Measurements from ENCODE around the gene GPC6. TPM values are rescaled to one million over a fixed set of nuclear protein-coding genes. Genes with fewer than 3 reads are reported as not detected.
A peak's percentile ranks its signal among the peaks of the same experiment; 100 is the strongest.

The GPC6 gene
- polyA plus RNA-seq, 1 donor from 2014 or later: 9.0 TPM

DNA sequence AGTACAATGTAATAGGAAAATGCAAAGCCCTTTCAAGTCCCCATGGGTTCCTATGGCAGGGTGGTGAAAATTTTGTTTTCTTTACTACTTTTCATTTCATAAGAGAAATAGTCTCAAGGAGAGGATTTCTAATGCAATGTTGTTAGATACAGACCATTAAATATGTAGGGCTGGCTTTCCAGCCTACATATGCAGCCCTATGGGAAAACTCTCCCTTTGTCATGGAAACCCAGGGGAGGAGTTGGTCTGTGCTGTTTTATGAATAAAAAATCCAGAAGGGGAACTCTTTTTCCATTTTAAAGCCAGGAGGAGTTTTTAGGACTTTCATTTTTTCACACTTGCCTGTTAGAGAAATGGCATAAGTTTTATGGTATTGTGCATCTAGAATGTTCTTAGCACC, 1133.3 kb downstream of the GPC6 start:
- TF ChIP-seq SMC3 (conservative IDR thresholded peaks at IDR 0.05; ENCODE audit: poor library complexity) (no peak), MXI1 (conservative IDR thresholded peaks at IDR 0.05; ENCODE audit: poor library complexity, severe bottlenecking) (no peak), REST (IDR thresholded peaks at IDR 0.05; ENCODE audit: borderline replicate concordance) (no peak), EZH2 (IDR thresholded peaks at IDR 0.05; ENCODE audit: borderline replicate concordance, insufficient read depth, low read length, poor library complexity, severe bottlenecking) (no peak), TAF1 (IDR thresholded peaks at IDR 0.05; ENCODE audit: low read depth) (no peak), EP300 (conservative IDR thresholded peaks at IDR 0.05; ENCODE audit: poor library complexity, severe bottlenecking) (no peak), RAD21 (conservative IDR thresholded peaks at IDR 0.05) (no peak), POLR2AphosphoS5 (IDR thresholded peaks at IDR 0.05) (no peak)
- TF ChIP-seq, protein P1, sequence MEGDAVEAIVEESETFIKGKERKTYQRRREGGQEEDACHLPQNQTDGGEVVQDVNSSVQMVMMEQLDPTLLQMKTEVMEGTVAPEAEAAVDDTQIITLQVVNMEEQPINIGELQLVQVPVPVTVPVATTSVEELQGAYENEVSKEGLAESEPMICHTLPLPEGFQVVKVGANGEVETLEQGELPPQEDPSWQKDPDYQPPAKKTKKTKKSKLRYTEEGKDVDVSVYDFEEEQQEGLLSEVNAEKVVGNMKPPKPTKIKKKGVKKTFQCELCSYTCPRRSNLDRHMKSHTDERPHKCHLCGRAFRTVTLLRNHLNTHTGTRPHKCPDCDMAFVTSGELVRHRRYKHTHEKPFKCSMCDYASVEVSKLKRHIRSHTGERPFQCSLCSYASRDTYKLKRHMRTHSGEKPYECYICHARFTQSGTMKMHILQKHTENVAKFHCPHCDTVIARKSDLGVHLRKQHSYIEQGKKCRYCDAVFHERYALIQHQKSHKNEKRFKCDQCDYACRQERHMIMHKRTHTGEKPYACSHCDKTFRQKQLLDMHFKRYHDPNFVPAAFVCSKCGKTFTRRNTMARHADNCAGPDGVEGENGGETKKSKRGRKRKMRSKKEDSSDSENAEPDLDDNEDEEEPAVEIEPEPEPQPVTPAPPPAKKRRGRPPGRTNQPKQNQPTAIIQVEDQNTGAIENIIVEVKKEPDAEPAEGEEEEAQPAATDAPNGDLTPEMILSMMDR (IDR thresholded peaks at IDR 0.05; ENCODE audit: poor library complexity, severe bottlenecking): no peak
- H2AFZ ChIP-seq (ENCODE audit: low read depth, low read length): no peak overlapping the region
- H3K9me2 ChIP-seq (ENCODE audit: insufficient read depth, low read length): no peaks in the 10 kb centered on the region
- no peaks in the 10 kb centered on the region for H3F3A ChIP-seq (ENCODE audit: insufficient read depth, low read length, poor library complexity, severe bottlenecking)
- H3K79me2 ChIP-seq (replicated peaks; ENCODE audit: insufficient read depth, low read length): no peaks in the 10 kb centered on the region
- H3K4me2 ChIP-seq (ENCODE audit: low read length): no peak overlapping the region
- H3K36me3 ChIP-seq (ENCODE audit: insufficient read depth, low read length): no peaks in the 10 kb centered on the region
- H3K9ac ChIP-seq (ENCODE audit: low read length): no peak overlapping the region
- H4K20me1 ChIP-seq (ENCODE audit: insufficient read depth): no peaks in the 10 kb centered on the region
- H3K4me3 ChIP-seq (ENCODE audit: low read length): no peak overlapping the region
- H3K9me3 ChIP-seq (ENCODE audit: low read length): no peaks in the 10 kb centered on the region
- H3K27ac ChIP-seq (ENCODE audit: low read length): no peak overlapping the region
- H3K27me3 ChIP-seq (ENCODE audit: insufficient read depth, low read depth, low read length): no peaks in the 10 kb centered on the region

GRCh38 chr13:94362411-94362909, 1135.9 kb downstream of the GPC6 start:
- H3K79me2 ChIP-seq (replicated peaks; ENCODE audit: insufficient read depth, low read length): no peaks in the 10 kb centered on the region
- H4K20me1 ChIP-seq (ENCODE audit: insufficient read depth): no peaks in the 10 kb centered on the region
- no peak overlapping the region for H3K9ac ChIP-seq (ENCODE audit: low read length)
- no peaks in the 10 kb centered on the region for H3K27me3 ChIP-seq (ENCODE audit: insufficient read depth, low read depth, low read length)
- H3K9me3 ChIP-seq (ENCODE audit: low read length): no peaks in the 10 kb centered on the region
- H3K4me2 ChIP-seq (ENCODE audit: low read length): no peak overlapping the region
- H3K27ac ChIP-seq (ENCODE audit: low read length): no peak overlapping the region
- no peak overlapping the region for H2AFZ ChIP-seq (ENCODE audit: low read depth, low read length)
- no peak overlapping the region for H3K4me3 ChIP-seq (ENCODE audit: low read length)
- no peaks in the 10 kb centered on the region for H3K9me2 ChIP-seq (ENCODE audit: insufficient read depth, low read length)
- no peaks in the 10 kb centered on the region for H3F3A ChIP-seq (ENCODE audit: insufficient read depth, low read length, poor library complexity, severe bottlenecking)
- TF ChIP-seq SMC3 (conservative IDR thresholded peaks at IDR 0.05; ENCODE audit: poor library complexity) (peak; percentile 96), TAF1 (IDR thresholded peaks at IDR 0.05; ENCODE audit: low read depth) (no peak), MXI1 (conservative IDR thresholded peaks at IDR 0.05; ENCODE audit: poor library complexity, severe bottlenecking) (no peak), EP300 (conservative IDR thresholded peaks at IDR 0.05; ENCODE audit: poor library complexity, severe bottlenecking) (peak; percentile 37), RAD21 (conservative IDR thresholded peaks at IDR 0.05) (peak; percentile 99), POLR2AphosphoS5 (IDR thresholded peaks at IDR 0.05) (no peak)
- TF ChIP-seq, protein P1 (IDR thresholded peaks at IDR 0.05; ENCODE audit: poor library complexity, severe bottlenecking): peak; percentile 92
- H3K36me3 ChIP-seq (ENCODE audit: insufficient read depth, low read length): no peaks in the 10 kb centered on the region

Data from neural cell (in vitro differentiated cells).